IgD-negative memory B cell (primary cell): ENCODE results near the gene PTPN4. TPM values are rescaled to one million over a fixed set of nuclear protein-coding genes. Genes with fewer than 3 reads are reported as not detected.

Source experiments
- H3K27ac Mint-ChIP-seq, 3 donors: one replicate each; pipeline ENCODE4 v1.8.0; 2020 to 2022; ENCODE audit warnings: mild to moderate bottlenecking in 3 of 3, mixed read lengths in 3 of 3, moderate library complexity in 1 of 3
- H3K27me3 Mint-ChIP-seq: one replicate; pipeline ENCODE4 v1.8.0; 2021; ENCODE audit warnings: mixed read lengths
- H3K36me3 Mint-ChIP-seq: one replicate; pipeline ENCODE4 v1.8.0; 2020; ENCODE audit warnings: mild to moderate bottlenecking, mixed read lengths
- H3K4me1 Mint-ChIP-seq, 3 donors: one replicate each; pipeline ENCODE4 v1.8.0; 2020 to 2022; ENCODE audit warnings: mixed read lengths in 3 of 3, mild to moderate bottlenecking in 1 of 3
- H3K4me3 Mint-ChIP-seq, 4 donors: one replicate each; pipeline ENCODE4 v1.8.0; 2020 to 2022; ENCODE audit warnings: mild to moderate bottlenecking in 4 of 4, mixed read lengths in 4 of 4, moderate library complexity in 3 of 4
- H3K9me3 Mint-ChIP-seq, 3 donors: one replicate each; pipeline ENCODE4 v1.8.0; 2020 to 2021; ENCODE audit warnings: mixed read lengths in 3 of 3, mild to moderate bottlenecking in 1 of 3
- polyA plus RNA-seq: library from polyadenylated mRNA; unstranded; fragments of 300-500 nt; fragmentation: Illumina TruSeq; gene quantifications from one replicate; pipeline ENCODE4 v1.2.3, GENCODE V29; 2021

PTPN4 gene
- polyA plus RNA-seq, 1 donor from 2014 or later: 21.4 TPM

GRCh38 chr2:119768742-119769141 is 9.0 kb downstream of the PTPN4 start:
- Mint-ChIP-seq H3K9me3 (peaks cover 0 to 2% (median 0%) of the 10 kb centered on the region in 3 donors), H3K36me3 (peaks cover 2% of the 10 kb centered on the region), H3K27ac (no peak overlapping the region), H3K4me3 (no peak overlapping the region), H3K27me3 (no peaks in the 10 kb centered on the region), H3K4me1 (peaks cover 12 to 22% (median 15%) of the 10 kb centered on the region in 3 donors)

- Mint-ChIP-seq H3K27ac (no peak overlapping the region), H3K4me3 (no peak overlapping the region), H3K27me3 (no peaks in the 10 kb centered on the region), H3K4me1 (peaks cover 8 to 16% (median 9%) of the 10 kb centered on the region in 3 donors), H3K9me3 (peaks cover 0 to 2% (median 0%) of the 10 kb centered on the region in 3 donors), H3K36me3 (peaks cover 6% of the 10 kb centered on the region)
Observed at GRCh38 chr2:119769645-119770044, 9.9 kb downstream of the PTPN4 start.

DNA sequence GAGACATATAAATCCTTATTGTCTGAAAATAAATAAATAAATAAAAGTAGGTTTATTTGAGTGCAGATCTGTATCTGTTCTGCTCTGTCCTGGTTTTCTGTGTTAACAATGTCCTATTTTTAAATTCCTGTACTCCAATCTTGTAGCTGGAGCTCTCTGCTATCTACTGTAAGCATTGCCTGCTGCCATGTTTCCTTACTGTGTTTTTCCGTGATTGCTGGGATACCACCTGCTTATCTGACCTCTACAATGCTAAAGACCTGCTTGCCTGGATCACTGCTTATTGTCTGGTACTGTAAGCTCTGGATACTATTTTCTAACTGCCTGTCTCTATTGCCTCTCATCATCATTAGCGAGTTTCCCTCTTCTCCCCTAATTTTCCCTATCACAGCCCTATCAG is 11.6 kb downstream of the PTPN4 start:
- Mint-ChIP-seq H3K4me1 (peaks cover 8 to 13% (median 9%) of the 10 kb centered on the region in 3 donors), H3K27me3 (no peaks in the 10 kb centered on the region), H3K9me3 (peaks cover 0 to 2% (median 0%) of the 10 kb centered on the region in 3 donors), H3K4me3 (peak overlapping the region in 1 of 4 donors; percentile 20), H3K36me3 (peaks cover 12% of the 10 kb centered on the region), H3K27ac (no peak overlapping the region)

GRCh38 chr2:119772128-119772527 is 12.4 kb downstream of the PTPN4 start:
- Mint-ChIP-seq H3K36me3 (peaks cover 12% of the 10 kb centered on the region), H3K27me3 (no peaks in the 10 kb centered on the region), H3K27ac (no peak overlapping the region), H3K4me1 (peaks cover 13 to 15% (median 14%) of the 10 kb centered on the region in 3 donors), H3K9me3 (peaks cover 0 to 2% (median under 1%) of the 10 kb centered on the region in 3 donors), H3K4me3 (no peak overlapping the region)

GRCh38 chr2:119772767-119773166 is 13.0 kb downstream of the PTPN4 start:
- Mint-ChIP-seq H3K27me3 (no peaks in the 10 kb centered on the region), H3K4me1 (peaks cover 13 to 16% (median 16%) of the 10 kb centered on the region in 3 donors), H3K4me3 (no peak overlapping the region), H3K27ac (no peak overlapping the region), H3K9me3 (peaks cover 0 to 2% (median 2%) of the 10 kb centered on the region in 3 donors), H3K36me3 (peaks cover 12% of the 10 kb centered on the region)

DNA sequence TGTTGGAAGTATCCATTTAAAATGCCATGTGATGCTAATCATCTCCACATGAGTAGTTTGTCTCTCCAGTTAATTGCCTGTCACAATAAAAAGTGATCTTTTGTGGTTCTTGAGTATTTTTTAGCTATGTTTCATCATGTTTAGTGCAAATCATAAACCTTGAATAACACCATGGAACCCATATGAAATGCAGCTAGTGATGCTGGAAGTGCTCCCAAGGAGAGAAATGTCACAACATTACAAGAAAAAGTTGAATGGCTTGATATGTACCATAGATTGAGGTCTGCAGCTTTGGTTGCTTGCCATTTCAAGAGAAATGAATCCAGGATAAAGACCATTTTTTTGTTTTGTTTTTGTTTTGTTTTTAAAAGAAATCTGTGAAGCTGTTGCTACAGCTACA is 14.3 kb downstream of the PTPN4 start:
- Mint-ChIP-seq H3K9me3 (peaks cover 0 to 2% (median 2%) of the 10 kb centered on the region in 3 donors), H3K27ac (no peak overlapping the region), H3K36me3 (peaks cover 15% of the 10 kb centered on the region), H3K27me3 (no peaks in the 10 kb centered on the region), H3K4me3 (no peak overlapping the region), H3K4me1 (peaks cover 18 to 23% (median 23%) of the 10 kb centered on the region in 3 donors)

DNA sequence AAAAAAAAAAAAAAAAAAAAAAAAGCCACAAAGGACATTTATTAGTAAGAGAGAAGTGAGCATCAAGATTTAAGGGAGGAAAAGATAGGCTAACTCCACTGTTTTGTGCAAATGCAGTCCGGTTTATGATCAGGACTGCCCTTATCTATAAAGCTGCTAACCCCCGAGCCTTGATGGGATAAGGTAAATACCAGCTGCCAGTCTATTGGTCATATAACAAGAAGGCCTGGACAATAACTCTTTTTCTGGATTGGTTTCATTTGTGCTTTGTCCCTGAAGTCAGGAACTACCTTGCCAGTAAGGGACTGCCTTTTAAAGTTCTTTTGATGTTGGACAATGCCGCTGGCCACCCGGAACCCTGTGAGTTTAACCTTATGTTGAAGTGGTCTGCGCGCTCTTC is 15.4 kb downstream of the PTPN4 start:
- no peak overlapping the region for H3K27ac Mint-ChIP-seq
- H3K27me3 Mint-ChIP-seq: no peaks in the 10 kb centered on the region
- H3K4me3 Mint-ChIP-seq: no peak overlapping the region
- H3K4me1 Mint-ChIP-seq: peaks cover 21 to 27% (median 23%) of the 10 kb centered on the region in 3 donors
- H3K9me3 Mint-ChIP-seq: peaks cover 0 to 2% (median 2%) of the 10 kb centered on the region in 3 donors
- H3K36me3 Mint-ChIP-seq: peaks cover 15% of the 10 kb centered on the region

DNA sequence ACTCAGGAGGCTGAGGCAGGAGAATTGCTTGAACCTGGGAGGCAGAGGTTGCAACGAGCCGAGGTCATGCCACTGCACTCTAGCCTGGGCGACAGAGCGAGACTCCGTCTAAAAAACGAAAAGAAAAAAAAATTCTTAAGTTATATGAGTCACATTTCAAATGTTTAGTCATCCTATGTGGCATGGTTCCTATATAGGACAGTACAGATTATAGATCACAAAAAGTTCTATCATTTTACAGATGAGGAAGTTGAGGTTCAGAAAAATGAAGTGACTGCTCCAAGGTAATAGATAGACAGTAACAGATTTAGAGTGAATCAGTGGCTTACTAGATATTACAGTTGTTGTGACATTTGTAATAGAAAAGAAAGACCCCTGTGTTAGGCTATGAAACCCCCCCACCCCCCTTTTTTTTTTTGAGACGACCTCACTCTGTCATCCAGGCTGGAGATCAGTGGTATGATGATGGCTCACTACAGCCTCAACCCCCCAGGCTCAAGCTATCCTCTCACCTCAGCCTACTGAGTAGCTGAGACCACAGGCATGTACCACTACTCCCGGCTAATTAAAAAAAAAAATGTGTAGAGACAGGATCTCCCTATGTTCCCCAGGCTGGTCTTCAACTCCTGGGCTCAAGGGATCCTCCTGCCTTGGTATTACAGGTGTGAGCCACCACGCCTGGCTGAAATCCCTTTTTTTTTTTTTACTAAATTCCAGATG is 22.7 kb downstream of the PTPN4 start:
- H3K27ac Mint-ChIP-seq: no peak overlapping the region
- peaks cover 3% of the 10 kb centered on the region for H3K36me3 Mint-ChIP-seq
- peak overlapping the region in 1 of 4 donors; percentile 64 for H3K4me3 Mint-ChIP-seq
- no peaks in the 10 kb centered on the region for H3K9me3 Mint-ChIP-seq
- H3K4me1 Mint-ChIP-seq: peaks cover 21 to 50% (median 28%) of the 10 kb centered on the region in 3 donors
- H3K27me3 Mint-ChIP-seq: no peaks in the 10 kb centered on the region

DNA sequence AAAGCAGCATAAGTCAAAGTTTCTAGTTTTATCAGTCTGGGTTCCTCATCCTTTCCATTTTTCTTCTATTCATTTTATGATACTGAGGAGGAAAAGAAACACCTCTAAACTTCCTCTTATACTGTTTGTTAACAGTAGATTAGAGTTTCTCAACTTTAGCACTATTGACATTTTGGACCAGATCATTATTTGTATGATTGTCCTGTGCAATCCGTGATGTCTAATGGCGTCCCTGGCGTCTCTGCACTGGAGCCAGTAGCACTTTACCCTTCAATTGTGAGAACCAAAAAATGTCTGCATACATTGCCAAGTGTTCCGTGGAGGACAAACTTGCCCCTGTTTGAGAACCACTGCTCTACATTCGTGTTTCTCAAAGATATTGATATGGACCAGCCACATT is 25.2 kb downstream of the PTPN4 start:
- H3K27me3 Mint-ChIP-seq: no peaks in the 10 kb centered on the region
- no peak overlapping the region for H3K27ac Mint-ChIP-seq
- peaks cover 7% of the 10 kb centered on the region for H3K36me3 Mint-ChIP-seq
- peaks cover 0 to 4% (median 0%) of the 10 kb centered on the region in 3 donors for H3K9me3 Mint-ChIP-seq
- no peak overlapping the region for H3K4me3 Mint-ChIP-seq
- peaks cover 17 to 42% (median 29%) of the 10 kb centered on the region in 3 donors for H3K4me1 Mint-ChIP-seq

DNA sequence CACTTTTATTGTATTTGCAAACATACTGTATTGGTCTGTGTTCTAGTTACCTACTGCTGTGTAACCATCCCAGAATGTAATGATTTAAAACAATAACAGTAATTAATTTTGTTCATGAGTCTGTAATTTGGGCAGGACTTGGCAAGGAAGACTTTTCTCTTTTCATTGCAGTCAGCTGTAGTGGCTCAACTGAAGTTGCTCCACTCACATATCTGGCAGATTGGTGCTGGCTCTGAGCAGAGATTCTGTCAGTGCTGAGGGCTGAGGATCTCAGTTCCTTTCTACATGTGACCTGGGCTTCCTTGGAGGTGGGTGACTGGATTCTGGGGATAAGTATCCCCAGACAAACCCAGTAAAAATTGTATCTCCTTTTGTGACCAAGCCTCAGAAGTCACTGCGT is 26.6 kb downstream of the PTPN4 start:
- H3K27me3 Mint-ChIP-seq: no peaks in the 10 kb centered on the region
- peaks cover 13% of the 10 kb centered on the region for H3K36me3 Mint-ChIP-seq
- no peak overlapping the region for H3K27ac Mint-ChIP-seq
- H3K9me3 Mint-ChIP-seq: peaks cover 0 to 9% (median 3%) of the 10 kb centered on the region in 3 donors
- peaks cover 14 to 31% (median 22%) of the 10 kb centered on the region in 3 donors for H3K4me1 Mint-ChIP-seq
- H3K4me3 Mint-ChIP-seq: no peak overlapping the region

DNA sequence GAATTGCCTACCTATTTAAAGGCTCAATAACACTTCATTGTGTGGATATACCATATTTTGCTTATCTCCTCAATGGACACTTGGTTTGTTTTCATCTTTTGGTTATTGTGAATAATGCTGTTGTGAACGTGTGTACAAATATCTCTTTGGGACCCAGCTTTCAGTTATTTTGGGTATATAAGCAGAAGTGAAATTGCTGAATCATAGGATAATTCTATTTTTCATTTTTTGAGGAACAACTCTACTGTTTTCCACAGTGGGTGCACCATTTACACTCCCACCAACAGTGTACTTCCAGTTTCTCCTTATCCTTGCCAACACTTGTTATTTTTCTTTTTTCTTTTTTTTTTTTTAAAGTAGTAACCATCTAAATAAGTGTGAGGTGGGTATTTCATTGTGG is 29.0 kb downstream of the PTPN4 start:
- peaks cover 8 to 28% (median 14%) of the 10 kb centered on the region in 3 donors for H3K9me3 Mint-ChIP-seq
- peak overlapping the region in 1 of 4 donors; percentile 68 for H3K4me3 Mint-ChIP-seq
- no peaks in the 10 kb centered on the region for H3K27me3 Mint-ChIP-seq
- no peak overlapping the region for H3K27ac Mint-ChIP-seq
- H3K36me3 Mint-ChIP-seq: peaks cover 22% of the 10 kb centered on the region
- peaks cover 10 to 21% (median 15%) of the 10 kb centered on the region in 3 donors for H3K4me1 Mint-ChIP-seq

DNA sequence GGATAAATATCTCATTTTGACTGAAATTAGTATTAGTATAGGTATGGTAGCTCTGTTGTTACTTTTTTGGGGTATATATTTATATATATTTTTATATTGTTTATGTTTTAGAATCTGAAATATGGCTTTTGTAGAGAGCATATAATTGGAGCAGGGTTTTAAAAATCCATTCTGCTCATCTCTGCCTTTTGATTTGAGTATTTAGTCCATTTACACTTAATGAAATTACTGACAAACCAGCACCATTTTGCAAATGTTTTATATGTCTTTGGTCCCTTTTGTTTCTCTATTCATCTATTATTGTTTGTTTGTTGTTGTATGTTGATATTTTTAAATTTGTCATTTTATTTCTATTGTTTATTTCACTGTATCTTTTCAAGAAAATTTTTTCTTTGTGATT is 30.7 kb downstream of the PTPN4 start:
- Mint-ChIP-seq H3K27ac (no peak overlapping the region), H3K27me3 (no peaks in the 10 kb centered on the region), H3K4me1 (peaks cover 9 to 16% (median 10%) of the 10 kb centered on the region in 3 donors), H3K9me3 (peaks cover 9 to 28% (median 14%) of the 10 kb centered on the region in 3 donors), H3K4me3 (no peak overlapping the region), H3K36me3 (peaks cover 28% of the 10 kb centered on the region)

DNA sequence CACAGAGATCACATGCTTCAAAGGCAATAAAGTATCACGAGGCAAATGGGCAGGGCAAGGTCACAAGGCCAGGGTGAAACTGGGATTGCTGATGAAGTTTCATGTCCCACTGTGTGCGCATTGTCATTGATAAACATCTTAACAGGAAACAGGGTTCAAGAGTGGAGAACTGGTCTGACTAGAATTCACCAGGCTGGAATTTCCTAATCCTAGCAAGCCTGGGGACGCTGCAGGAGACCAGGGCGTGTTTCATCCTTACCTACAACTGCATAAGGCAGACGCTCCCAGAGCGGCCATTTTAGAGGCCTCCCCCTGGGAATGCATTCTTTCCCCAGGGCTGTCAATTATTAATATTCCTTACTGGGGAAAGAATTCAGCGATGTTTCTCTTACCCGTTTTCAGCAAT is 33.2 kb downstream of the PTPN4 start:
- Mint-ChIP-seq H3K36me3 (peaks cover 33% of the 10 kb centered on the region), H3K27me3 (no peaks in the 10 kb centered on the region), H3K9me3 (peaks cover 9 to 28% (median 14%) of the 10 kb centered on the region in 3 donors), H3K4me3 (no peak overlapping the region), H3K4me1 (peaks cover 6 to 12% (median 8%) of the 10 kb centered on the region in 3 donors), H3K27ac (no peak overlapping the region)

- Mint-ChIP-seq H3K4me3 (no peak overlapping the region), H3K4me1 (peaks cover 4 to 17% (median 8%) of the 10 kb centered on the region in 3 donors), H3K9me3 (peaks cover 9 to 27% (median 14%) of the 10 kb centered on the region in 3 donors), H3K36me3 (peaks cover 28% of the 10 kb centered on the region), H3K27me3 (no peaks in the 10 kb centered on the region), H3K27ac (no peak overlapping the region)
Observed at GRCh38 chr2:119794237-119794636, 34.5 kb downstream of the PTPN4 start.

DNA sequence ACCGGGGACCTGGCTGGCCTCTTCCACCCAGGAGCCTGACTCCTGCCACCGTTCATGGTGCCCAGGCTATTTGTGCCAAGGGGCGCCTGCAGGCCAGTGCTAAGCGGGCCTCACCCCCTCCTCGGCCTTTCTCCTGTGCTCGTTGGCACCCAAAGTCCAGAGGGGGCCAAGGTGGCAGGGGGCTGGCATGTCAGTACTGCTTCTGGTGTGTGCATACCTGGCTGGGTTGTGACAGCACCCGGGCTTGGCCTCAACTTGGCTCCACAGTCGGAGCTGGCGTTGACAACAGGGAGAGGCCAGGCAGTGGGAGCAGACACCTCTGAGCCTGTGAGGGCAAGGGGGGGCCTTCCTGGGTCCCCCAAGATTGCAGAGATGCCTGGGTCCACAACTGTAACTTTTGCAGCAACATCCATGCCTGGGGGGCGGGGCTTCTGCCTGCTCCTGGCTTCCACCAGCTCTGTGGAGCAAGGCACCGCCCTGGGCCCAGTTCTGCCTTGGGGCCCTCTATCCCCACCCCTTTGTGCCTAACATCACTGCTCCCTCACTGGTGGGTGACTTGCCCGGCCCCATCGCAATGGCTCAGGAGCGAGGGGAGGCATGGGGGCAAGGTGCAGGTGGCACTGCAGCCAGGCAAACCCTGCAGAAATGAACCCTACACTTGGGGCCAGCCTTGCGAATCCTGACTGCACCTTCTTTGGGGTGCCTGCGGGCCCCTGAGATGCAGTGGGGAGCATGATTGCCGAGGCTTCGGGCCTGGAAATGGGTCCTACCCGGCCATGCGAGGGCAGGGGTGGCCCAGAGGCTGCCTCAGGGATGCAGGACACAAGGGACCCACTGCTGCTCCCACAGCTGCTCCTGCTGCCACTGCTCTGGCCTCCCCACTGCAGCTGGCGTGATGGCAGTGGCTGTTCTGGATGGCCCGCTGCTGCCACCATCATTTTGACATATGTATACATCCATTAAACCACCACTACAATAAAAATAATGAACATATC is 35.9 kb downstream of the PTPN4 start:
- Mint-ChIP-seq H3K36me3 (peaks cover 23% of the 10 kb centered on the region), H3K4me1 (peaks cover 3 to 18% (median 10%) of the 10 kb centered on the region in 3 donors), H3K27me3 (no peaks in the 10 kb centered on the region), H3K27ac (no peak overlapping the region), H3K9me3 (peaks cover 9 to 23% (median 11%) of the 10 kb centered on the region in 3 donors), H3K4me3 (peak overlapping the region in 1 of 4 donors; percentile 43)
